ENCODE data around the gene VAV2. TPM values are rescaled to one million over a fixed set of nuclear protein-coding genes. Genes with fewer than 3 reads are reported as not detected.
"Not testable (repeated sequence)": the region's sequence is repeated elsewhere in the genome, so short reads cannot be mapped to it uniquely, and the experiment has no call there.

The VAV2 gene
- total RNA-seq, 8 experiments from 2014 or later = 5.9 to 33.0 (median 14.9) TPM

DNA sequence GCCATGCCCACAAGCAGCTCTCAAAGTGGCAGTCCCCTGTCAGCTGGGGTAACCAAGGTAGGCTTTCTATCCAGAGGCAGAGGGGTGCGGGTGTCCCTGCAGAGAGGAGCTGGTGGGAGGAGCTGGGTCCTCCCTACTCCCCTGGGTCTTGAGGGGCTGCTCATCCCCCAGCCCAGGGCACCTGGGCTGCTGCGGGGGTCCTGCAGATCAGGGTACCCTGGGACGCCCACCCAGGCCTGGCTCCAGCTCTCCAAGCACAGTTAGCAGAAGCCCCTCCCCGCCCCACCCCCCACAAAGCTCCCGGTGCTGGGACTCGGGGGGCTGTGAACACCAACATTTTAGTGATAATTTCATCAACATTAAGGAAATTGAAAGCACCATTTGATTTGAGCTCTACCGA lies 29.8 kb downstream of the VAV2 start:
- ATAC-seq (replicated peaks in 6 of 8) = no peak
- Histone ChIP-seq H3K27ac (no peak overlapping the region), H3K4me1 (replicated peaks in 1 of 2) (peaks cover 41 to 49% of the 10 kb centered on the region in 2 donors), H3K4me3 (no peak overlapping the region)
- 55 to 100% (median 91%) methylated on average over 1 to 4 of the region's 7 CpGs; no CpG with 5 or more reads in 4 of the 10 experiments for WGBS, 10 experiments
- in situ Hi-C loops (cut with MboI; ENCODE audit: low pct_unique_long_range_greater_than_20kb in 2 of 9, low sequenced_read_pairs in 9 of 9, unreplicated experiment in 9 of 9) = no loop called here

GRCh38 chr9:133961226-133962165 lies 30.6 kb downstream of the VAV2 start:
- ATAC-seq (replicated peaks in 6 of 8) = no peak
- 70 to 100% (median 81%) methylated on average over 1 to 5 of the region's 18 CpGs; no CpG with 5 or more reads in 5 of the 10 experiments for WGBS, 10 experiments
- H3K27ac ChIP-seq = peak overlapping the region in 1 of 2 donors; percentile 40
- H3K4me1 ChIP-seq (replicated peaks in 1 of 2) = peaks cover 49 to 57% of the 10 kb centered on the region in 2 donors
- in situ Hi-C loops (cut with MboI; ENCODE audit: low pct_unique_long_range_greater_than_20kb in 2 of 9, low sequenced_read_pairs in 9 of 9, unreplicated experiment in 9 of 9) = no loop called here
- no peak overlapping the region for H3K4me3 ChIP-seq

DNA sequence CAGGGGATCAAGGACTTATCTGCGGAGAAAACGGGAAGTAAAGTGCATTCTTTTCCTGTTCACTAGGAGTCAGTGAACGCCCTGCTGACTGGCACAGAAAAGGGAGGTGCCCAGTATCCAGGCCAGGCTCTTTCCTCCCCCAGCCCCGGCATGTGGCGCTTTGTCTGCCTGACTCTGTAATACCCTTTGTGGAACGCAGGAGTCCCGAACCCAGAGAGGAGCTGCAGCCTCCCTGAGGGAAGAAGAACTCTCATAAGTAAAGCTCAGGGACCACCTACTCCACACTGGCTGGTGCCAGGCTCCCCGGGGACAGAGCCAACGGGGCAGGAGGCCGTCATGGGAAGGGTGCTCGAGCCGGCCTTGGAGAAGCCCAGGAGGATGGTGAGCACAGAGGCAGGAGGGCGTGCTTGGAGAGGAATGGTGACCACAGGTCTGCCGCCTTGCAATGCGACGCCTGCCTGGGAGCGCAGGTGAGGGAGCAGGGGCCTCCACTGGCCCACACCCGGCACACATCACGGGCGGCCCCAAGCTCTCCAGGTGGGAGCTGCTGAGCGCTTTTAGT lies 31.5 kb downstream of the VAV2 start:
- in situ Hi-C loops (cut with MboI; ENCODE audit: low pct_unique_long_range_greater_than_20kb in 2 of 9, low sequenced_read_pairs in 9 of 9, unreplicated experiment in 9 of 9) = no loop called here
- Histone ChIP-seq H3K4me1 (replicated peaks in 1 of 2) (peaks cover 57 to 65% of the 10 kb centered on the region in 2 donors), H3K27ac (peak overlapping the region; percentile 12 to 61), H3K4me3 (no peak overlapping the region)
- peak in 7 of 8 experiments; percentile 13 to 79 (median 40) for ATAC-seq (replicated peaks in 6 of 8)
- WGBS, 10 experiments = 68 to 100% (median 86%) methylated on average over 2 to 8 of the region's 21 CpGs; no CpG with 5 or more reads in 6 of the 10 experiments

DNA sequence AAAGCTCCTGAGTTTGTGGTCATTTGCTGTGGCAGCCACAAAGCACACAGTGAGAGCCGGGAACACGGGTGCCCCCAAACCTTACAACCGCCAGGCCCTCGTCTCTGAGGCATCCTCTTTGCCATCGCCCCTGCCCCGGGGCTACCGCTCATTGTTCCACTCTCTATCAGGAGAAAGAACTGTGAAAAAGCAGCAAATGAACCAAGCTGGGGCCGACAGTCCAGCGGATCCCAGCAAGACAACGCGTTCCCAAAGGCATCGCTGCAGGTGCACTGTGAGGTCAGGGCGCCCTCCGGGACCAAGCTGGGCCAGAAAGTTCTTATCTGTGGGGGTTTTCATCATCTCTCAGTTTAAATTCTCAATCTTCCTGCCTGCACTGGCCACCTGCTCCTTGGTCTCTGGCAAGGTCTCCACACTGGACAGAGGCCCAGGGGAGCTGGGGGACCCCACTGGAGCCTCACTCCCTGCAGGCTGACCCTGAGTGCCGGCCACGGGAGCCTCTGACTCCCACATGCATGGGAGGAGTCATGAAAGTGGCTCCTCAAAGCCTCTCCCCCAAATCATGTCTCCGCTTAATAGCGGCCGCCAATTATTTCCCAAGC lies 32.1 kb downstream of the VAV2 start:
- H3K4me1 ChIP-seq (replicated peaks in 1 of 2) = peaks cover 58 to 67% of the 10 kb centered on the region in 2 donors
- no peak overlapping the region for H3K4me3 ChIP-seq
- peak in 5 of 8 experiments; percentile 2 to 26 (median 13) for ATAC-seq (replicated peaks in 6 of 8)
- in situ Hi-C loops (cut with MboI; ENCODE audit: low pct_unique_long_range_greater_than_20kb in 2 of 9, low sequenced_read_pairs in 9 of 9, unreplicated experiment in 9 of 9) = no loop called here
- WGBS, 10 experiments = 52 to 75% (median 60%) methylated on average over 3 to 14 of the region's 19 CpGs; no CpG with 5 or more reads in 6 of the 10 experiments
- peak overlapping the region; percentile 12 to 61 for H3K27ac ChIP-seq

GRCh38 chr9:133959171-133959570 lies 33.0 kb downstream of the VAV2 start:
- 80 to 96% methylated on average over 1 to 5 of the region's 9 CpGs; no CpG with 5 or more reads in 8 of the 10 experiments for WGBS, 10 experiments
- Histone ChIP-seq H3K4me1 (replicated peaks in 1 of 2) (peaks cover 66 to 70% of the 10 kb centered on the region in 2 donors), H3K27ac (peak overlapping the region; percentile 12 to 59), H3K4me3 (no peak overlapping the region)
- ATAC-seq (replicated peaks in 6 of 8) = peak in 1 of 8 experiments; percentile 1
- in situ Hi-C loops (cut with MboI; ENCODE audit: low pct_unique_long_range_greater_than_20kb in 2 of 9, low sequenced_read_pairs in 9 of 9, unreplicated experiment in 9 of 9) = no loop called here

GRCh38 chr9:133958756-133959155 lies 33.4 kb downstream of the VAV2 start:
- H3K27ac ChIP-seq = peak overlapping the region; percentile 32 to 59
- peak in 2 of 8 experiments; percentile 5 to 6 for ATAC-seq (replicated peaks in 6 of 8)
- H3K4me3 ChIP-seq = no peak overlapping the region
- peaks cover 66 to 70% of the 10 kb centered on the region in 2 donors for H3K4me1 ChIP-seq (replicated peaks in 1 of 2)
- 82 to 90% methylated on average over 2 to 4 of the region's 6 CpGs; no CpG with 5 or more reads in 8 of the 10 experiments for WGBS, 10 experiments
- in situ Hi-C loops (cut with MboI; ENCODE audit: low pct_unique_long_range_greater_than_20kb in 2 of 9, low sequenced_read_pairs in 9 of 9, unreplicated experiment in 9 of 9) = no loop called here

DNA sequence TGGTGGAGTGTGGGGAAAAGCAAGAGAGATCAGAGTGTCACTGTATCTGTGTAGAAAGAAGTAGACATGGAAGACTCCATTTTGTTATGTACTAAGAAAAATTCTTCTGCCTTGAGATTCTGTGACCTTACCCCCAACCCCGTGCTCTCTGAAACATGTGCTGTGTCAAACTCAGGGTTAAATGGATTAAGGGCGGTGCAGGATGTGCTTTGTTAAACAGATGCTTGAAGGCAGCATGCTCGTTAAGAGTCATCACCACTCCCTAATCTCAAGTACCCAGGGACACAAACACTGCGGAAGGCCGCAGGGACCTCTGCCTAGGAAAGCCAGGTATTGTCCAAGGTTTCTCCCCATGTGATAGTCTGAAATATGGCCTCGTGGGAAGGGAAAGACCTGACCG lies 34.4 kb downstream of the VAV2 start:
- peak in 1 of 8 experiments; percentile 8 for ATAC-seq (replicated peaks in 6 of 8)
- peaks cover 66 to 70% of the 10 kb centered on the region in 2 donors for H3K4me1 ChIP-seq (replicated peaks in 1 of 2)
- peak overlapping the region in 1 of 2 donors; percentile 59 for H3K27ac ChIP-seq
- in situ Hi-C loops (cut with MboI; ENCODE audit: low pct_unique_long_range_greater_than_20kb in 2 of 9, low sequenced_read_pairs in 9 of 9, unreplicated experiment in 9 of 9); H3K4me3 ChIP-seq: not testable (repeated sequence)
- no CpG with 5 or more reads among the region's 7 CpGs for WGBS, 10 experiments

DNA sequence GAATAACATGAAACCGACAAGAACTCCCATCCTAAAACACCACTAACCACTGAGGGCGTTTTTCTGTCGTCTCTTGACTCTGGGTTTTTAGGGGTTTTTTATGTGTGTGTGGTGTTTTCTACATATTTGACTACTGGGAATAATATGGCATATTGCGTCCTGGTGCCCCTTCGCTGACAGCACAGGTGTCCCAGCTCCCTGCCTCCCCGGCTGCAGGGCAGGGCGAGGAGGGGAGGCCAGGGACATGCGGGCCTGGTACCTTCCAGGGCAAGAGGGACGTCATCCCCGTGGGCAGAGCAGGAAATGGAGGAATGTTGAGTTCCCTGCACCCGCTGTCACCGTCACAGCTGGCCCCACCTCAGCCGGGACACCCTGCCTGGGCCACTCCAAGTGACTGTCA lies 34.8 kb downstream of the VAV2 start:
- Histone ChIP-seq H3K4me3 (no peak overlapping the region), H3K4me1 (replicated peaks in 1 of 2) (peaks cover 66 to 70% of the 10 kb centered on the region in 2 donors), H3K27ac (peak overlapping the region in 1 of 2 donors; percentile 59)
- in situ Hi-C loops (cut with MboI; ENCODE audit: low pct_unique_long_range_greater_than_20kb in 2 of 9, low sequenced_read_pairs in 9 of 9, unreplicated experiment in 9 of 9) = no loop called here
- WGBS, 10 experiments = 0 to 82% (median 51%) methylated on average over 1 to 9 of the region's 13 CpGs; no CpG with 5 or more reads in 3 of the 10 experiments
- peak in 2 of 8 experiments; percentile 11 to 14 for ATAC-seq (replicated peaks in 6 of 8)

DNA sequence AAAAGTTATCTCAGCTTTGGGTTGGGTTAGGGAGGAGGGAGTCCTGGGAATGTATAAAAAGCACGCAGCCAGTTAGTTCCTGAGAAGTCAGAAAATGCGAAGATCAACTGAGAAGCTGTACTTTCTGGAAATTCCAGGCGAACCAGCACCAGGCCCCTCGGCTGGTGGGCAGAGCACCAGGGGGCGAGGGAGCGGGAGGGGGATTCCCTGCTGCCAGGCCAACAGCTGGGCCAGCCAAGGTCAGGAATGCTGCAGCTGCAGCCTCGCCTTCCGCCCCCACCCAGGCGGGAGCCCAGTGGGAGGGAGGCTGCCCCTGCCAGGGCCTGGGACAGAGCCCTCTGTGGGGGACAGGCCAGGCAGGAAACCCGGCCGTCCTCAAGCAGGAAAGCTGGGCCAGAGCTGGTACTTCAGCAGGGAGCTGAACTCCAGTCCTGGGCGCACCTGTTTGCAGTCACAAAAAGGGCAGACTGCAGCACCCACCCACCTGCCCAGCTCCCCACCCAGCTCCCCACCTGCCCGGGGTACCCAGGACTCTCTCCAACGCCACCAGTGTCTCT lies 35.5 kb downstream of the VAV2 start:
- H3K4me1 ChIP-seq (replicated peaks in 1 of 2) = peaks cover 63 to 66% of the 10 kb centered on the region in 2 donors
- H3K4me3 ChIP-seq = no peak overlapping the region
- H3K27ac ChIP-seq = peak overlapping the region in 1 of 2 donors; percentile 77
- peak; percentile 14 to 72 (median 50) for ATAC-seq (replicated peaks in 6 of 8)
- in situ Hi-C loops (cut with MboI; ENCODE audit: low pct_unique_long_range_greater_than_20kb in 2 of 9, low sequenced_read_pairs in 9 of 9, unreplicated experiment in 9 of 9) = no loop called here
- WGBS, 10 experiments = 20 to 40% (median 22%) methylated on average over 1 to 6 of the region's 14 CpGs; no CpG with 5 or more reads in 7 of the 10 experiments

- in situ Hi-C loops (cut with MboI; ENCODE audit: low pct_unique_long_range_greater_than_20kb in 2 of 9, low sequenced_read_pairs in 9 of 9, unreplicated experiment in 9 of 9) = no loop called here
- Histone ChIP-seq H3K4me1 (replicated peaks in 1 of 2) (peaks cover 62 to 67% of the 10 kb centered on the region in 2 donors), H3K4me3 (no peak overlapping the region), H3K27ac (peak overlapping the region; percentile 71 to 77)
- WGBS, 10 experiments = 0 to 40% methylated on average over 1 to 2 of the region's 15 CpGs; no CpG with 5 or more reads in 8 of the 10 experiments
- peak; percentile 8 to 82 (median 78) for ATAC-seq (replicated peaks in 6 of 8)
Observed at GRCh38 chr9:133955821-133956411, 36.2 kb downstream of the VAV2 start.

DNA sequence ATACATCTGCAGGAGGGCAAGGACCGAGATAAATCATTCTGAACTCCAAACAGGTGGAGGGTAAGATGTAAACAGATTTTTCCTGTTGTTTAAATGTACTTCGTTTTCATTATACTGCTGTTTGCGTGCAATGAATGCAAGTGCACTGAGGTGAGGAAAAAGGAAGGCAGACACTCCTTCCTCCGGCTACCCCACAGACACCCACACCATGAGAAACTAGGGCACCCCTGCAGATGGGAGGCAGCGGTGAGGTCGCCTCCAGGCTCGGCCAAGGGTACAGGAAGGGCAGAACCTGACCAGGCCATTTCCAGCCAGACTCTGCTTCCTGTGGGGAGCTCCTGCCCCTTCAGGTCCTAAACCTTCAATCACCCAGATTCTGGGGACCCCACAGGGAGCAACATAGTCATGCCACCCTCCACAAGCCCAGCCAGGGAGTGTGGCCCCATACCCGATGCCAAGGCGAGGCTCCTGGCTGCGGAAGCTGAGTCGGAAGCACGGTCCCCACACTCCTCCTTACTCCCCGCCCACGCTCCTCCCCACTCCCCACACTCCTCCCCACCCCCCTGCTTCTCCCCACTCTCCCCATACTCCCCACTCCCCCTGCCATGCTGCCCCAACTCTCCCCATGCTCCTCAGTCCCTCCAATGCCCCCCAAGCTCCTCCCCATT lies 37.1 kb downstream of the VAV2 start:
- H3K4me1 ChIP-seq (replicated peaks in 1 of 2) = peaks cover 62 to 67% of the 10 kb centered on the region in 2 donors
- WGBS, 10 experiments = 60 to 100% (median 87%) methylated on average over 1 to 5 of the region's 14 CpGs; no CpG with 5 or more reads in 3 of the 10 experiments
- H3K27ac ChIP-seq = no peak overlapping the region
- no peak overlapping the region for H3K4me3 ChIP-seq
- no peak for ATAC-seq (replicated peaks in 6 of 8)
- in situ Hi-C loops (cut with MboI; ENCODE audit: low pct_unique_long_range_greater_than_20kb in 2 of 9, low sequenced_read_pairs in 9 of 9, unreplicated experiment in 9 of 9) = no loop called here

Data from motor neuron (in vitro differentiated cells).